NB4 (cell line): Measurements from ENCODE around the gene USP9X.

Source experiments
- DNase-seq: peaks from one replicate; pipeline ENCODE4 v3.0.0; 2010; ENCODE audit warnings: low read depth
- H3K4me3 ChIP-seq: one replicate; pipeline ENCODE4 v1.5.1; 2011; ENCODE audit warnings: mild to moderate bottlenecking, low read depth, low read length, moderate library complexity
- CTCF ChIP-seq: IDR thresholded peaks from one replicate; pipeline ENCODE4 v1.5.1; 2012; ENCODE audit warnings: low read depth, low read length
- MAX ChIP-seq: IDR thresholded peaks from 2 replicates; pipeline ENCODE4 v1.6.1; 2011; ENCODE audit warnings: low read depth, low read length
- MYC ChIP-seq: IDR thresholded peaks from 2 replicates; pipeline ENCODE4 v1.6.1; 2011; ENCODE audit warnings: low read depth, low read length
- POLR2A ChIP-seq: IDR thresholded peaks from 2 replicates; pipeline ENCODE4 v1.6.1; 2011; ENCODE audit warnings: mild to moderate bottlenecking; ENCODE audit not compliant: insufficient read length; ENCODE audit errors: extremely low read depth

Gene USP9X

GRCh38 chrX:41137589-41137988 is 52.3 kb downstream of the USP9X start:
- H3K4me3 ChIP-seq = no peak overlapping the region
- DNase-seq = peak; percentile 6
- no peak for TF ChIP-seq MAX
- no peak for TF ChIP-seq POLR2A
- TF ChIP-seq MYC = no peak
- TF ChIP-seq CTCF = no peak

GRCh38 chrX:41142130-41142910 is 57.1 kb downstream of the USP9X start:
- no peak overlapping the region for H3K4me3 ChIP-seq
- peak; percentile 54 for DNase-seq
- TF ChIP-seq MAX = no peak
- TF ChIP-seq POLR2A = no peak
- TF ChIP-seq CTCF = no peak
- TF ChIP-seq MYC = no peak

- H3K4me3 ChIP-seq = no peak overlapping the region
- no peak for DNase-seq
- TF ChIP-seq CTCF (no peak), POLR2A (no peak), MAX (no peak), MYC (no peak)
Measured at GRCh38 chrX:41144873-41145272, 59.6 kb downstream of the USP9X start.

GRCh38 chrX:41145920-41146608 is 60.8 kb downstream of the USP9X start:
- TF ChIP-seq CTCF = no peak
- TF ChIP-seq MYC = no peak
- TF ChIP-seq MAX = no peak
- no peak for TF ChIP-seq POLR2A
- DNase-seq = peak; percentile 27

GRCh38 chrX:41148553-41148952 is 63.3 kb downstream of the USP9X start:
- H3K4me3 ChIP-seq = no peak overlapping the region
- DNase-seq = no peak
- TF ChIP-seq MAX (no peak), POLR2A (no peak), CTCF (no peak)

More at GRCh38 chrX:41145920-41146608, 60.8 kb downstream of the USP9X start:
- H3K4me3 ChIP-seq = no peak overlapping the region
